Erythroblast (primary cell): ENCODE measurements around the gene AREG.

Experiments
- GATA1 ChIP-seq: IDR thresholded peaks from 2 replicates; pipeline ENCODE4 v1.6.1; 2011; ENCODE audit warnings: low read depth, mild to moderate bottlenecking, control low read depth, low read length, moderate library complexity
- POLR2A ChIP-seq: IDR thresholded peaks from 2 replicates; pipeline ENCODE4 v1.6.1; 2011; ENCODE audit warnings: mild to moderate bottlenecking, low read length

DNA sequence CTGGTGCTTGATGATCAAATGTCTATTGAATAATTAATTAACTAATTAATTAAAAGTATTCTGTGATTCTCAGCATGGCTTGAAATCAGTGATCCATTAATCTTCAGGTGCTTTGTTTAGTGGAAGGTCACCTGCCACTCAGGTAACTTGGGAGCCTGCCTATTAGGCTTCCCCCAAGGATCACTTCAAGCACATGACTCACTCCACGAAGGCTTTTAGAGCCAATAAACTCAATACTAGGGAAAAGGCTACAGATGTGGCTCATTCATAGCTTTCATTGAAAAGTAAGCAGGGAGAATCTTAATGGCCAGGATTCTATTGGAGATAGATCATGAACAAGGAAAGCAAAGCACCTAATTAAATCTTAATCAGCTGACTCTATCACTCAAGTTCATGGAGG is 21.3 kb downstream of the AREG start:
- TF ChIP-seq POLR2A (no peak), GATA1 (no peak)
